Osteoblast (primary cell): ENCODE results near the gene NAT9. TPM values are rescaled to one million over a fixed set of nuclear protein-coding genes. Genes with fewer than 3 reads are reported as not detected.
A peak's percentile ranks its signal among the peaks of the same experiment; 100 is the strongest.

ENCODE experiments used
- DNase-seq: peaks from one replicate; pipeline ENCODE4 v3.0.0; 2011; ENCODE audit warnings: low spot score, mixed read lengths; ENCODE audit not compliant: insufficient read length; ENCODE audit errors: missing footprints
- H2AFZ ChIP-seq: 2 replicates; pipeline ENCODE4 v1.6.0; 2011; ENCODE audit warnings: mild to moderate bottlenecking, low read length
- H3K27ac ChIP-seq: 2 replicates; pipeline ENCODE4 v1.5.1; 2011; ENCODE audit warnings: mild to moderate bottlenecking, low read depth, low read length, moderate library complexity
- H3K27me3 ChIP-seq: 2 replicates; pipeline ENCODE4 v1.6.0; 2012; ENCODE audit warnings: mild to moderate bottlenecking, control low read depth, inconsistent platforms, low read length, moderate library complexity; ENCODE audit not compliant: insufficient read depth
- H3K36me3 ChIP-seq: 2 replicates; pipeline ENCODE4 v1.5.1; 2011; ENCODE audit warnings: mild to moderate bottlenecking, low read length, control low read depth, moderate library complexity; ENCODE audit not compliant: insufficient read depth
- H3K4me1 ChIP-seq: 2 replicates; pipeline ENCODE4 v1.5.1; 2011; ENCODE audit warnings: mild to moderate bottlenecking, low read length, control low read depth, moderate library complexity; ENCODE audit not compliant: insufficient read depth
- H3K4me2 ChIP-seq: 2 replicates; pipeline ENCODE4 v1.6.0; 2011; ENCODE audit warnings: mild to moderate bottlenecking, low read length; ENCODE audit not compliant: insufficient read depth
- H3K4me3 ChIP-seq: fragments of 200-600 bp; sonication (generic); 3 replicates; pipeline ENCODE4 v1.5.1; 2012; ENCODE audit warnings: mild to moderate bottlenecking, low read length, inconsistent platforms; ENCODE audit not compliant: insufficient read depth
- H3K79me2 ChIP-seq: 2 replicates; pipeline ENCODE4 v1.6.0; 2012; ENCODE audit warnings: mild to moderate bottlenecking, low read length, control low read depth, inconsistent platforms; ENCODE audit not compliant: insufficient read depth
- H3K9me3 ChIP-seq: 2 replicates; pipeline ENCODE4 v1.5.1; 2011; ENCODE audit warnings: low read depth, low read length, control low read depth
- H4K20me1 ChIP-seq: 2 replicates; pipeline ENCODE4 v1.6.0; 2012; ENCODE audit warnings: mild to moderate bottlenecking, low read length, control low read depth; ENCODE audit not compliant: insufficient read depth
- total RNA-seq: library from RNA; depleted of rRNA; stranded (reverse); fragments of >200 nt; gene quantifications from 2 replicates; pipeline ENCODE4 v1.2.3, GENCODE V29; 2012
- TF ChIP-seq, protein P1 (sequence below): IDR thresholded peaks from 2 replicates; pipeline ENCODE4 v1.5.1; 2011; ENCODE audit warnings: mild to moderate bottlenecking, low read depth, low read length, moderate library complexity; ENCODE audit errors: extremely low read depth

NAT9 gene
- total RNA-seq, 1 donor = 35.1 TPM

DNA sequence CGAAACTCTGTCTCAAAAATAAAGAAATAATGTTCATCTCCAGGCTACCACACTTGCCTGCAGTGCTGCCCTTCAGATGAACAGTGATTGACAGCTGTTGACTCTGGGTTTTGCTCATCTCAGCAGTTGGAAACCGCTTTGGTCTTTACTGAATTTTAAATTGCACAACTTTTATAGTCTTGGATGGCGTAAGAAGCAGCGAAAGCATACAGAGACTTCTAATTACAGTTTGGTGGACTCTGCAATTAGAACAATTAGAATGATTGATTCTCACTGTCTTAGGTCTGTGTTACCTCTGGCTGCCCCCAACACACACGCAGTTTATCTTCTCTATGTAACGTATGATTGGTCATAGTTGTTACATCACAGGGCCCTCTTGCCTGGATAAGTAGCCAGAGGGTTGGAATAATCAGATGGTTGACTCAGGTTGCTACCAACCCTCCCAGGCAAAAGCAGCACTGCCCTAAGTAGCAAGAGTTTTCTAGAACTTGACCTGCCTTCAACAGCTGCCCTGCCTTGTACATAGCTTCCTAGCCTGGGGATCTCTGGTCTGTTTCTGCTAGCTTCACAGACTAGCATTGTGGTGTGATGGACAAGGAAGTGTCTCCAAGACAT is 1.9 kb upstream of the NAT9 start:
- Histone ChIP-seq H3K27me3 (no peaks in the 10 kb centered on the region), H4K20me1 (peaks cover 27% of the 10 kb centered on the region), H3K4me3 (no peak overlapping the region), H3K4me2 (no peak overlapping the region), H2AFZ (no peak overlapping the region), H3K36me3 (peaks cover 34% of the 10 kb centered on the region), H3K27ac (no peak overlapping the region), H3K79me2 (peaks cover 48% of the 10 kb centered on the region), H3K4me1 (peaks cover 37% of the 10 kb centered on the region), H3K9me3 (no peaks in the 10 kb centered on the region)
- DNase-seq = peak; percentile 32
- TF ChIP-seq, protein P1, sequence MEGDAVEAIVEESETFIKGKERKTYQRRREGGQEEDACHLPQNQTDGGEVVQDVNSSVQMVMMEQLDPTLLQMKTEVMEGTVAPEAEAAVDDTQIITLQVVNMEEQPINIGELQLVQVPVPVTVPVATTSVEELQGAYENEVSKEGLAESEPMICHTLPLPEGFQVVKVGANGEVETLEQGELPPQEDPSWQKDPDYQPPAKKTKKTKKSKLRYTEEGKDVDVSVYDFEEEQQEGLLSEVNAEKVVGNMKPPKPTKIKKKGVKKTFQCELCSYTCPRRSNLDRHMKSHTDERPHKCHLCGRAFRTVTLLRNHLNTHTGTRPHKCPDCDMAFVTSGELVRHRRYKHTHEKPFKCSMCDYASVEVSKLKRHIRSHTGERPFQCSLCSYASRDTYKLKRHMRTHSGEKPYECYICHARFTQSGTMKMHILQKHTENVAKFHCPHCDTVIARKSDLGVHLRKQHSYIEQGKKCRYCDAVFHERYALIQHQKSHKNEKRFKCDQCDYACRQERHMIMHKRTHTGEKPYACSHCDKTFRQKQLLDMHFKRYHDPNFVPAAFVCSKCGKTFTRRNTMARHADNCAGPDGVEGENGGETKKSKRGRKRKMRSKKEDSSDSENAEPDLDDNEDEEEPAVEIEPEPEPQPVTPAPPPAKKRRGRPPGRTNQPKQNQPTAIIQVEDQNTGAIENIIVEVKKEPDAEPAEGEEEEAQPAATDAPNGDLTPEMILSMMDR = no peak

DNA sequence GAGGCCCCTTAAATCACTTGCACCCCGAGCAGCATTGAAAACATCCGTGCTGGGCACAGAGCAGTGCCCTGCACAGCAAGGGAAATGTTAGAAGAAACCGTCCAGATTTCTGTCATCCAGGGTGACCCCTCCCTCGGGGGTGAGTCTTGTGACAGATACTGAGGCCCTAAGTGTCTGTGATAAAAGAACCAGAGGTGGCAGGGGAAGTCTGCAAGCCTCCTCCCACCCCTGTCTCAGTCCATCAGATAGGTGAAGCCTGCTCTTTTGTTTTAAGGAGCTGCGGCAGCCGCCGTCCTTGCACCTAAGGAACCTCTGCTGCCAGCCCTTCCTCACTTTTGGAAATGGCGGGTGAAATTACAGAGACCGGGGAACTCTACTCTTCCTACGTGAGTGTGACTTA is 845 bp upstream of the NAT9 start:
- Histone ChIP-seq H3K36me3 (peaks cover 40% of the 10 kb centered on the region), H3K9me3 (no peaks in the 10 kb centered on the region), H3K79me2 (peaks cover 56% of the 10 kb centered on the region), H2AFZ (peak overlapping the region; percentile 25), H4K20me1 (peaks cover 23% of the 10 kb centered on the region), H3K27ac (peak overlapping the region; percentile 61), H3K27me3 (no peaks in the 10 kb centered on the region), H3K4me3 (peak overlapping the region; percentile 98), H3K4me2 (peak overlapping the region; percentile 94), H3K4me1 (peaks cover 37% of the 10 kb centered on the region)
- DNase-seq = peak; percentile 77
- TF ChIP-seq, protein P1 = no peak

DNA sequence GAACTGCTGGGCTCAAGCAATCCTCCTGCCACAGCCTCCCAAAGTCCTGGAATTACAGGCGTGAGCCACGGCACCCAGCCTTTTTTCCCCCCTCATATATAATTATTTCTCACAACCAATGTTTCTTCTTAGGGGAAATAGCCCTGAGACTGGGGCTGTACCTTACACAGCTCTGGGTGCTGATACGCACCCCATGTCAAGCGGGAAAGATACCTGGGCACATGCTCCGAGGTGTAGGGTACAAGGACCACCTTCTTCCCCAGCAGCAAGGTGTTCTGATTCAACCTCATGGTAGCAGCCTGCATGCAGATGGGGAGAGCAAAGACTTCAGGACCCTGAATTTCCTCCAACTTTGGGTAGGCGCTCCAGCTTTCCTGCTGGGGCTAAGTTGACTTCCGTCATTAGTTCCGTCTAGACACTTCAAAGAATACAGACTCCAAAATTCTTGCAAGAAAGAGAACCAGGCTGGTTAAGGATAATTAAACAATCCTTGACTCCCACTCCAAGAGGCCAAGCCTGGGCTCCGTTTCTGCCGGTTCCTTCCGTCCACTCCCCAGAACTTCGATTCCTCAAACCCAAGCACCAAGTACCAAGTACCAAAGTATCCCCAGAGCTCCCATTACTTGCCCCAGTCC is 619 bp downstream of the NAT9 start:
- Histone ChIP-seq H3K4me3 (peak overlapping the region; percentile 98), H3K9me3 (no peaks in the 10 kb centered on the region), H4K20me1 (peaks cover 30% of the 10 kb centered on the region), H3K27me3 (no peaks in the 10 kb centered on the region), H3K36me3 (peaks cover 46% of the 10 kb centered on the region), H2AFZ (peak overlapping the region; percentile 93), H3K4me1 (peaks cover 37% of the 10 kb centered on the region), H3K79me2 (peaks cover 53% of the 10 kb centered on the region), H3K27ac (peak overlapping the region; percentile 86), H3K4me2 (peak overlapping the region; percentile 94)
- DNase-seq = peak; percentile 58
- TF ChIP-seq, protein P1 = no peak

DNA sequence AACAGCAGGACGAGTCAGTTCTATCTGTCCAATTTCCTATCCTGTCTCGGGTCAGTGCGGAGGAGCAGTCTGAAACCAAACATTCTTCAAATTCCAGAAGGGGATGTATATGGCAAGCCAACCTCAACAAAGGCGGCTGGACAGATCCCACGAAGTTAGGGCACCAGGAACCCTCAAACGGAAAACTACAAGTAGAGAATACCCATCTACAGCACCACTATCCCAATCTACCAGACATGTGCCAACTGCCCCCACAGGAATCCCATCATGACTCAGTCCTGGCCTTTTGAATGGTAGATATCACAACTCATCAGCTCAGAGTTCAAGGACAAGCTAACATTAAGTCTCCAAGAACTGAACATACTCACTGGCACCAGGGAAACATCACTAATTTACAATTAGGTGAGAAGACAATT is 2.3 kb downstream of the NAT9 start:
- no peaks in the 10 kb centered on the region for H3K27me3 ChIP-seq
- peak overlapping the region; percentile 9 for H3K4me3 ChIP-seq
- peak; percentile 94 for DNase-seq
- TF ChIP-seq, protein P1 = no peak
- no peak overlapping the region for H2AFZ ChIP-seq
- peak overlapping the region; percentile 62 for H3K27ac ChIP-seq
- peaks cover 24% of the 10 kb centered on the region for H4K20me1 ChIP-seq
- peaks cover 40% of the 10 kb centered on the region for H3K4me1 ChIP-seq
- H3K79me2 ChIP-seq = peaks cover 44% of the 10 kb centered on the region
- peaks cover 38% of the 10 kb centered on the region for H3K36me3 ChIP-seq
- no peaks in the 10 kb centered on the region for H3K9me3 ChIP-seq
- H3K4me2 ChIP-seq = peak overlapping the region; percentile 67
